ENCODE measurements around the gene SLC35B3.
A peak's percentile ranks its signal among the peaks of the same experiment; 100 is the strongest.
"Not testable (repeated sequence)": the region's sequence is repeated elsewhere in the genome, so short reads cannot be mapped to it uniquely, and the experiment has no call there.

SLC35B3 gene

DNA sequence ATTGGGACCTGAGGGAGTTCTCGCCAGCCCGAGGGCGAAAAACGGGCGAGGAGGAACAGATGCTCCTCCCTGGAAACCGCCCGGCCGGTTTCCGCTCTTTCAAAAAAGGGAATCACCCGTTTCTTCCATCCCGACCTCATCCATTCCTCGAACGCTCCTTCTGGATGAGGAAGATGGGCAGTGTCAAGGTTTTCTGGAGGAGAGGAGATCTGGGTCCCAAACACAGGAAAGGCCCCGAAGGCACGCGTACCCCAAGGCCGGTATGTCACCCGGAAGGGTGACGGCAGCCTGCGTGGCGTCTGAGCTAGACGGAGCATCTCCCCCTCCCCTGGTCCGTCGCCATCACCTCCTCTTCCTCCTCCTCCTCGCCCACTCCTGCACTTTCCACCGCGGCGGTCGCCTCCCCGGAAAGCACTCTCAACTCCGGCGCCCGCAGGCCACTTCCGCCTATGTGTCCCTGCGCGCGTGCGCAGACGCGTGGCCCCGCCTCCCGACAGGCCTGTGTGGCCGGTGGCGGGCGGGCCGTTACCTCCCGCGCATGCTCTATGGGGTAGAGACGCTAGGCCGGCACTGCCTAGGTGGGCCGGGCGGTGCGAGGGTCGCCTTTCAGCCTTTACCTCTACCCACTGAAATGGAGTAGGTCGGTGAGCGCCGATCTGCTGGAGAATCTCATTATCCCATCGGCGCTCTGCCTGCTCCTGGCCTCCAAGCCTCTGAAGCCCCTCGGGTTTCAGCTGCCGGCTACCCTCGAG lies at the start of gene SLC35B3:
SLC35B3 (minus strand) TSS at position 453 of the 752 bp plus-strand sequence.
- DNase-seq = peak; percentile 84 to 94

DNA sequence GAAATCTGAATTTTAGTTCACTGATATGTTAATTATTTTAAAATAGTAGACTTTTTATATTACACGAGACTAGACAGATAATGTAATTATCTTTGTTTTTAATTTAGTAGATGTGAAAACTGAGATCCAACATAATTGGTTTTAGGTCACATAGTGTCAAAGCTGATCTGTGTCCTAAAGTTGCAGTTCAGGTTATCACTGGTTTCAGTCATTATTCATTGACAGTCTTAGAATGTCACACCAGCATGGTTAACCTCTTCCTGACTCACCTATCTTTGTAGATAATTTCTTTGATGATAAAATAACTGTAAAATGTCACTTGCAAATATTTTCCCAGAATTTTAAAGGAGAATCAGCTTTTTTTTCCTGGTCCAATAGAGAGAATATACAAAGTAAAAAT lies 48.3 kb upstream of the SLC35B3 start:
- no peak for DNase-seq

- peak; percentile 2 to 22 for DNase-seq
Observed at GRCh38 chr6:8481727-8482126, 46.4 kb upstream of the SLC35B3 start.

DNA sequence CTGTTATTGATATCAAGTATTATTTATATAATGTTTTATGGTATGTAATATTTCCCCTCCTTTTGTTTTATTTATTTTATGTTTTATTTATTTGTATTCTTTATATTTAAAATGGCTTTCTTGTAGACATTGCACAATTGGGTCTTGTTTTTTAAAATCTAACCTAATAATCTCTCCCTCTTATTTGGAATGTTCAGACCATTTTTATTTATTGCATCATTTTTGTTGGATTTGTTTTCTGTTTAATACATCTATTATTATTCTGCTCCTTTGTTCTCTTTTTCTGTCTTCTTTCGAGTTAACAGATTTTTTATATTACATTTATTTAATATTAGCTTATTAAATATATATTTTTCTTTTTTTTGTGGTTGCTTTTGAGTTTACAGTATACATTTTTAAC lies 43.1 kb upstream of the SLC35B3 start:
- DNase-seq = no peak

GRCh38 chr6:8476656-8477055 lies 41.3 kb upstream of the SLC35B3 start:
- DNase-seq = no peak

DNA sequence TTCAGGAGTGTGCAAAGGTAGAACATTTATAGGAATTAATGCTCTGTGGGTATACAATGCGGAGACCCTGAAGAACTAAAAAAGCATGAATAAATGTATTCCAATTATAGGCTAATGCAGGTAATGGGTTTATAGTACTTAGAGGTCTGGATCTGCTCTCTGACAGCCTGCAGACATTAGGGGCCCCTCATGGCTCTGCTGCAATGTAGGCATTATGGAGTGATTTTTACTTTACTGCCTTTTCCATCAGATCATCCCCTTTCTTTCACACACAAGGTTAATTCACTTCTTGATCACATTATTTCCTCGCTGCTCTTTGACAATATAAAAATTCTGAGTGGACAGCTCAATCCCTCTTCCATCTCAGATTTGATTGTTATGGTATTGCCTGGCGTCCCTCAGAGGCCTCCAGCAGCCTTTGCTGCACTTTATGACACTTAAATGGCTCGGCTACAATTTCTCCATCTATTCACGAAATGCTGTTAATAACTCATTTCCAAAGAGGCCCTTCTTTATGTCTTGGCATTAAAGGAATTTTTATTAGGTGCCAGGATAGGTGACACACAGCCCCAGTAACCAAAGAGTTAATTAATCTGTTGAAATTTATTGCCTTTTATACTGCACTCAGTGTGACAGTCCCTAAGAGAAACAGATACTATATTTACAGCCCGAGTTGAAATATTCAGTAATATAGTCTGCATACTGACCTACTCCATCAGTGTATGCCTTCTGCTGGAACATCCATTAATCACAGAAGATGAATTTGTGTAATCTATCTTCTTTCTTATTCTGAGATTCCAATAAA lies 33.4 kb upstream of the SLC35B3 start:
- DNase-seq = no peak

DNA sequence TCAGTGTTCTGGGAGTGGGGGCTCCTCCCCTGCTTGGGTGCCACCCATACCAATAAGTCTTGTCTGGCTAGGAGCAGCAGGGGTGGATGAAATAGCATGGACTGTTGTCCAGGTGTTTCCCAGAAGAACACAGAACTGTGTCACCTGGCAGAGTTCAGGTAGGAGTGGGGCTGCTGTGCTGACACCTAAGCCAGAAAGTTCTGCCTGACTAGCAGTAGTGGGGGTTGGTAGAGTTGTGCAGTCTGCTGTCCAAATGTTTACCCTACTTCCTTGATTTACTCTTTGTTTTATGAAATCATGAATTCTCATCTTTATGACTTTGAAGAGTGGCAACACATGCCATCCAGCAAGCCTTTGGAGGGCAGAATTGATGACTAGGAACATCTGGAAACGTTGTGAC lies 27.3 kb upstream of the SLC35B3 start:
- no peak for DNase-seq

DNA sequence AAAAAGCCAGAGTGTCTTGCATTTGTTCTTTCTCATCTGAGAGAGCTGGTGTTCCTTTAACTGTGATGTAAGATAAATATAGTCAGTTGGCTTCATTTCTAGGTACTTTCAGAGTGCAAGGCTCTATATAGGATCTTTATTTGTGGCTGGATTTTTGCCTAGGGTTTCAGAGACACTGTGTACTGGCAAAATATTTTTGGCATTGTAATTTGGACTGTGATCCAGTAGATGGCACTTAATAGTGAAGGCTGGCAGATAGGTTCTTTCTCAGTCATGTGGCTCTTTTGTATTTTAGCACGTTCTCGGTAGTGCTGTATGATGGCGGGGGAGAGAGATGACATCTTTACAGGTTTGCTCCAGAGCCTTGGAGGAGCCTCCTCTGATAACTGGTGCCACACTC lies 26.8 kb upstream of the SLC35B3 start:
- DNase-seq = no peak

- no peak for DNase-seq
Observed at GRCh38 chr6:8446391-8446790, 11.0 kb upstream of the SLC35B3 start.

- DNase-seq = not testable (repeated sequence)
Observed at GRCh38 chr6:8445930-8446329, 10.6 kb upstream of the SLC35B3 start.

DNA sequence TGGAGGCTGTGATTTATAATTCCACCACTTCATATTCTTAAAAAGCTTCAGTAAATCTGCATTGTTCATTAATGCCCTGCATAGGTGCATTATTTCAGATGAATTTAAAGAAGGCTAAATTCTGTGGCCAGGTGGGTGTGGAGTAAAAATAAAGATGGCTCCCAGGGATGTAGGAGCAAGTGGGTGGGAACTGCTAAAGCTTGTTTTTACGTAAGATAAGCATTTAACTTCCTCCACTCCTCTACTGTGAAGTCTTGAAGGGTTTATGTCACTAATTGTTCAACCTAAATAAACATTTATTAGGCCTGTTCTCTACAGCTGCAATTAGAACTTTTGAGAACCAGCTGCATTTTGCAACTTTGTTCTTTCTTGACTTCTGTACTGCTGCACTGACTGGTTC lies 6.8 kb upstream of the SLC35B3 start:
- DNase-seq = no peak

DNA sequence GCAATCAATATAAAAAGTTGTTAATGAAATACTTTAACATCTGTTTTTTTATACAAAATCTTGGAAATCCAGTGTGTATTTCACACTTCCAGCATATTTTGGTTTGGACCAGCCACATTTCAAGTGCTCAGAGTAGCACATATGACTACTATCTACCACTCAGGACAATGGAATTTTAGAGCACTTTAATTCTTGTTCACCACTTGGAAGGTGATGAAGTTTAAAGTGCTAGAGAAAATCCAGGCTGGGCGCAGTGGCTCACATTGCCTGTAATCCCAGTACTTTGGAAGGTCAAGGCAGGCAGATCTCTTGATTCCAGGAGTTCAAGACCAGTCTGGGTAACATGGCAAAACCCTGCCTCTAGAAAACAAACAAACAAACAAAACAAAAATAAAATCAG lies 6.1 kb upstream of the SLC35B3 start:
- no peak for DNase-seq

DNA sequence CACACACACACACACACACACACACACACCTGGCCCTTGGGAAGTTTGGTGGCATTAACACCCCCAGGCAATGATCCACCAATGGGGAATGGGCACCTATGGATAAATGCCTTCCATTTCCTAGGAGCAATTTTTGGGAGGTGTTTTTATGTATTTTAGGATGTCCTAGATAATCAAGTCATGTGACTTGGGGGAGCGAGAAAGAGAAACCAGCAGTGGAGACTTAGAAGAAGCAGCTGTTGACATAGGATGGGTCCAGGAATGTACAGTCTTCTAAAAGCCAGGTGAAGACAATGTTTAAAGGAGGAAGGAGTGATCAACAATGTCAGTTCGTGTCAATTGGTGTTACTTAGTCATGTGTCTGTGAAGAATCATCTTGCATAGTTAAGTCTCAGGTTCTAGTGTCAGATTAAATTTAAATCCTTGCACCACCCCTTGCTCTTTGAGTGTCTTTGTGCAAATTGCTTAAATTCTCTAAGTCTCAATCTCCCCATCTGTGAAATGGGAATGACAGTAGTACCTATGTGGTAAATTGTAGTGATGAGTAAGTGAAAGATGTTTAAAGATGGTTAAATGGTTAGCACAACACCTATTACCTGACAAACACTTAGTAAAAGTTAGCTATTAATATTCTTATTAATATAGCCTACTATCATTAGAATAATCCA lies 4.4 kb upstream of the SLC35B3 start:
- DNase-seq = no peak

GRCh38 chr6:8437813-8438212 lies 2.5 kb upstream of the SLC35B3 start:
- no peak for DNase-seq

GRCh38 chr6:8436966-8437365 lies 1.6 kb upstream of the SLC35B3 start:
- no peak for DNase-seq

DNA sequence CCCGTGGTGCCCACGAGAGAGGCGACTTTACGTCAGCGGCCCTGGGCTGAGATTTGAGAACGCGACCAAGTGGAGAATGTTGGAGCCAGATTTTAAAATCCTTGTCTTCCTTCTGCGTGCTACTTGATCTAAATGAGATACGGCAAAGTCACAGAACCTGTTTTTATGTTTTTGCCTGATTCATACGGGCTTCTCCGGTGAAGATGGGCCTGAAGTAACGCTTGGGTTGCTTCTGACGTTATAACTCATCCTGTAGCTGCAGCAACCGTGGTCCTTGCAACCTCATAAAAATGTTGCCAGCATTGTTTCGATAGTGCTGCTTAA lies 462 bp upstream of the SLC35B3 start:
- DNase-seq = no peak

- no peak for DNase-seq
Observed at GRCh38 chr6:8434727-8435092, 635 bp downstream of the SLC35B3 start.

GRCh38 chr6:8432614-8433013 lies 2.7 kb downstream of the SLC35B3 start:
- DNase-seq = no peak

DNA sequence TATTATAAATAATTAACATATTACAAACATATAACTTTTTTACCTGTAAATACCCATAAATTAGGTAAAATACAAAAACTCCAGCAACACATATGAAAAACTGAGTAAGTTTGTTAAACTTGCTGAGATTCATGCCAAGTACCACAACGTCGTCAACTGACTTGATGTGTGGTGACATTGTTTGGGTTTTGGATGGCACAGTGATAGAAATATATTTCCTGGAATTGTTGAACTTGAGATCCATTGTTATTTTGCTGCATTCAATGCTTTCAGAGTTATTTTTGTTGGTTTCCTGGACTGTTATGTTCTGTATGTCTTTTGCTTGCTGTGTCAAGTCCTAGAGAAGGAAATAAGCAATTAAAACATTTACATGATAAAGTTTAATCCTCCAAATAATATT lies 5.5 kb downstream of the SLC35B3 start:
- no peak for DNase-seq

DNA sequence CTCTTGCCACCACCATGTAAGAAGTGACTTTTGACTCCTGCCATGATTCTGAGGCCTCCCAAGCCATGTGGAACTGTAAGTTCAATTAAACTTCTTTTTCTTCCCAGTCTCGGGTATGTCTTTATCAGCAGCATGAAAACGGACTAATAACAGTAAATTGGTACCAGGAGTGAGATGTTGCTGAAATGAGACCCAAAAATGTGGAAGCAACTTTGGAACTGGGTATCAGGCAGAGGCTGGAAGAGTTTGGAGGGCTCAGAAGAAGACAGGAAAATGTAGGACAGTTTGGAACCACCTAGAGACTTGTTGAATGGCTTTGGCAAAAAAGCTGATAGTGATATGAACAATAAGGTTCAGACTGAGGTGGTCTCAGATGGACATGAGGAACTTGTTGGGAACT lies 8.8 kb downstream of the SLC35B3 start:
- not testable (repeated sequence) for DNase-seq

- no peak for DNase-seq
Observed at GRCh38 chr6:8420031-8420588, 15.2 kb downstream of the SLC35B3 start.

DNA sequence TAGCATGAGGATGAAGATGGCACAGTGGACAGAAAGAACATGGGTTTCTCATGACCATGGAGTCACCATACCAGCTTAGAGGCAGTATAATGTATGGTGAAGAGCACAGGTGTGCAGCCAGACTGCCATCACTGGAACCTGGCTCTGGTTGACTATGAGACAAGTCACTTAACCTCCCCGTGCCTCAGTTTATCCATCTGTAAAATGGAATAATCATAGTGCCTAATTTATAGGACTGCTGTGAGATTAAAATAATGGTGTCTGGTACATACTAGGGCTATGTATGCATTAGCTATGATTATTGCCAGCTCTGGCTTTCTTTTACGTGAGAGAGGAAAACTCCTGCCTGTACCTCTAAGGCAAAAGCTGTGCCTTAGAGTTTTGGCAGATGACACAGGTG lies 19.4 kb downstream of the SLC35B3 start:
- no peak for DNase-seq

- no peak for DNase-seq
Observed at GRCh38 chr6:8415280-8415679, 20.1 kb downstream of the SLC35B3 start.

DNA sequence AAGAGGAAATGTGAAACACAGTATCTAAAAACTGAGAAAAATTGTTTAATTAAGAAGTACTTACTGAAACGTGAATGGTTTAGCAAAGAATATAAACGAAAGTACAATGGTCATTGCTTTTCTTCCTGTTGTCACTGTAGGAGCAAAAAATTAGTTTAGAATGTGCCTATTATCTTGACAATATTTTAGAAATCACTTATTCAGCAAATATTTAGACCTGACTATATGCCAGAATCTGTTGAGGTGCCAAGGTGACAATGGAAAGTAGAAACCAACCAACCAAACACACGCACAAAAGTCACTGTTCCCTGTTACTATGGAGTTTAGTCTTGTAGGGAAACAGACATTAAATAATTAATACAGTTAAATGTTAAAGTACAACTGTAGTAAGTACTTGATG lies 20.5 kb downstream of the SLC35B3 start:
- no peak for DNase-seq
